SK-N-SH treated with all-trans-retinoic acid at 6 μM for 48 hours (cell line): ENCODE results near the gene KAT6B.

Source experiments
- ATAC-seq: fragments of 200-7000 bp; cut with Tn5 transposase; 3 replicates; pipeline ENCODE4 v1.9.1; 2020; ENCODE audit warnings: mild to moderate bottlenecking, moderate library complexity
- ARNTL ChIP-seq: fragments of 450-650 bp; formaldehyde crosslinking; IDR thresholded peaks from 2 replicates; pipeline ENCODE4 v1.5.0; 2020; ENCODE audit warnings: low read depth, mild to moderate bottlenecking, moderate library complexity, borderline replicate concordance
- BACH2 ChIP-seq: fragments of 250-450 bp; sonication (Bioruptor Pico); IDR thresholded peaks from 2 replicates; pipeline ENCODE4 v1.9.0; 2021; ENCODE audit warnings: mild to moderate bottlenecking, borderline replicate concordance
- CSDC2 ChIP-seq: fragments of 250-450 bp; sonication (Bioruptor Pico); IDR thresholded peaks from 2 replicates; pipeline ENCODE4 v1.5.0; 2020; ENCODE audit warnings: mild to moderate bottlenecking, moderate library complexity
- ESRRG ChIP-seq: fragments of 250-450 bp; sonication (Bioruptor Pico); IDR thresholded peaks from 2 replicates; pipeline ENCODE4 v1.6.1; 2021; ENCODE audit warnings: mild to moderate bottlenecking
- GLIS3 ChIP-seq: fragments of 250-450 bp; sonication (Bioruptor Pico); IDR thresholded peaks from 2 replicates; pipeline ENCODE4 v1.5.0; 2020; ENCODE audit warnings: mild to moderate bottlenecking, moderate library complexity
- ISL1 ChIP-seq: fragments of 250-450 bp; sonication (Bioruptor Pico); IDR thresholded peaks from 2 replicates; pipeline ENCODE4 v2.1.2; 2022; ENCODE audit warnings: mild to moderate bottlenecking, moderate library complexity
- OSR1 ChIP-seq: fragments of 250-450 bp; sonication (Bioruptor Pico); IDR thresholded peaks from 2 replicates; pipeline ENCODE4 v1.8.0; 2022; ENCODE audit warnings: moderate library complexity, mild to moderate bottlenecking, inconsistent platforms
- PPARA ChIP-seq: fragments of 250-450 bp; sonication (Bioruptor Pico); IDR thresholded peaks from 2 replicates; pipeline ENCODE4 v1.5.0; 2020; ENCODE audit warnings: mild to moderate bottlenecking, borderline replicate concordance
- RARB ChIP-seq: fragments of 250-450 bp; sonication (Bioruptor Pico); IDR thresholded peaks from 2 replicates; pipeline ENCODE4 v1.8.0; 2021; ENCODE audit warnings: mild to moderate bottlenecking, moderate library complexity
- SNAI2 ChIP-seq: fragments of 250-450 bp; sonication (Bioruptor Pico); IDR thresholded peaks from 2 replicates; pipeline ENCODE4 v1.5.0; 2020; ENCODE audit warnings: mild to moderate bottlenecking, moderate library complexity
- TCF4 ChIP-seq: fragments of 250-450 bp; sonication (Bioruptor Pico); IDR thresholded peaks from 2 replicates; pipeline ENCODE4 v1.8.0; 2021; ENCODE audit warnings: mild to moderate bottlenecking, moderate library complexity, borderline replicate concordance
- TOX ChIP-seq: fragments of 250-450 bp; sonication (Bioruptor Pico); IDR thresholded peaks from 2 replicates; pipeline ENCODE4 v1.8.0; 2021; ENCODE audit warnings: mild to moderate bottlenecking, moderate library complexity, borderline replicate concordance
- TSHZ2 ChIP-seq: fragments of 250-450 bp; sonication (Bioruptor Pico); IDR thresholded peaks from 2 replicates; pipeline ENCODE4 v1.5.0; 2020; ENCODE audit warnings: mild to moderate bottlenecking, moderate library complexity
- ZC3H10 ChIP-seq: fragments of 250-450 bp; sonication (Bioruptor Pico); IDR thresholded peaks from 2 replicates; pipeline ENCODE4 v1.5.1; 2021; ENCODE audit warnings: mild to moderate bottlenecking, moderate library complexity
- ZFP3 ChIP-seq: fragments of 250-450 bp; sonication (Bioruptor Pico); IDR thresholded peaks from 2 replicates; pipeline ENCODE4 v1.5.0; 2020; ENCODE audit warnings: mild to moderate bottlenecking, moderate library complexity
- ZFP30 ChIP-seq: fragments of 450-650 bp; formaldehyde crosslinking; IDR thresholded peaks from 2 replicates; pipeline ENCODE4 v1.5.0; 2022; ENCODE audit warnings: mild to moderate bottlenecking, moderate library complexity
- ZNF565 ChIP-seq: fragments of 450-650 bp; formaldehyde crosslinking; conservative IDR thresholded peaks from 2 replicates; pipeline ENCODE4 v1.5.0; 2020; ENCODE audit warnings: low read depth, mild to moderate bottlenecking, moderate library complexity
- ZNF70 ChIP-seq: fragments of 450-650 bp; formaldehyde crosslinking; IDR thresholded peaks from 2 replicates; pipeline ENCODE4 v1.5.0; 2020; ENCODE audit warnings: mild to moderate bottlenecking, moderate library complexity
- TF ChIP-seq, protein P1 (sequence below): fragments of 250-450 bp; sonication (Bioruptor Pico); IDR thresholded peaks from 2 replicates; pipeline ENCODE4 v1.5.1; 2020; ENCODE audit warnings: low read depth, mild to moderate bottlenecking, moderate library complexity
- TF ChIP-seq, protein P2 (sequence below): fragments of 250-450 bp; sonication (Bioruptor Pico); IDR thresholded peaks from 2 replicates; pipeline ENCODE4 v1.8.0; 2020; ENCODE audit warnings: mild to moderate bottlenecking, moderate library complexity, borderline replicate concordance
- TF ChIP-seq, protein P3 (sequence below): fragments of 250-450 bp; sonication (Bioruptor Pico); IDR thresholded peaks from 2 replicates; pipeline ENCODE4 v1.5.1; 2021; ENCODE audit warnings: mild to moderate bottlenecking, moderate library complexity

Gene KAT6B

DNA sequence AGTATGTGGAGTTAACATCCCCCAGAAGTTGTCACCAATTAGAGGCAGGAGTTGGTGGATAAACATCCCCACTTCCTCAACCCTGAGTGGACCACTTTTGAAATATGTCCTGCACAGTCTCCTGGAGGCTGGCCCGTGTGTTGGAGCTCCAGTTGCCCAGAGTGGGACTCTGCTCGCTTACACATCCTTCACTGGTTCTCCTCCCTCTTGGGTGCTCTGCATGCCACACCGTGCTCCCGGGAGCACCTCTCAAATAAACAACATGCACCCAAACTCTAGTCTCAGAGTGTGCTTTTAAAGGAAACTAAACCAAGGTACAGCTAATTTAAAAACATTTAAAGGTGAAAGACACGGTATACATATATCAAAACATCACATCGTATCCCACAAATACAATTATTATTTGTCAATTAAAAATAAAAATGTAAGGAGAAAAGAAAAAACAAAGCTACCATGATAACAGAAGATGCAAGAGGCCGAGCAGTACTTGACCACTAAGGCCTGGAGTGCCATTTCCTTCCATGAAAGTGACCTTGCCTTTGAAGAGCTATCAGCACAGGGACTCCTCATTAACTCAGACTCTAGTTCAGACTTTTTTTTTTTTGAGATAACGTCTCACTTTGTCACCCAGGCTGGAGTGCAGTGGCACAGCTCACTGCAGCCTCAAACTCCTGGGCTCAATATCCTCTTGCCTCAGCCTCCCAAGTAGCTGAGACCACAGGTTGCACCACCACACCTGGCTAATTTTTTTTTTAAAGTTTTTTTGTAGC lies 237.2 kb downstream of the KAT6B start:
- TF ChIP-seq ZFP30 (CRISPR knock-in tag) (no peak), ISL1 (CRISPR knock-in tag) (no peak), CSDC2 (CRISPR knock-in tag) (no peak), GLIS3 (CRISPR knock-in tag) (no peak), ZNF565 (CRISPR knock-in tag) (no peak), TSHZ2 (CRISPR knock-in tag) (no peak), ZC3H10 (CRISPR knock-in tag) (no peak), SNAI2 (CRISPR knock-in tag) (no peak), TCF4 (CRISPR knock-in tag) (no peak), TOX (CRISPR knock-in tag) (no peak), OSR1 (CRISPR knock-in tag) (no peak), ZNF70 (CRISPR knock-in tag) (no peak), RARB (no peak)
- TF ChIP-seq, protein P1, sequence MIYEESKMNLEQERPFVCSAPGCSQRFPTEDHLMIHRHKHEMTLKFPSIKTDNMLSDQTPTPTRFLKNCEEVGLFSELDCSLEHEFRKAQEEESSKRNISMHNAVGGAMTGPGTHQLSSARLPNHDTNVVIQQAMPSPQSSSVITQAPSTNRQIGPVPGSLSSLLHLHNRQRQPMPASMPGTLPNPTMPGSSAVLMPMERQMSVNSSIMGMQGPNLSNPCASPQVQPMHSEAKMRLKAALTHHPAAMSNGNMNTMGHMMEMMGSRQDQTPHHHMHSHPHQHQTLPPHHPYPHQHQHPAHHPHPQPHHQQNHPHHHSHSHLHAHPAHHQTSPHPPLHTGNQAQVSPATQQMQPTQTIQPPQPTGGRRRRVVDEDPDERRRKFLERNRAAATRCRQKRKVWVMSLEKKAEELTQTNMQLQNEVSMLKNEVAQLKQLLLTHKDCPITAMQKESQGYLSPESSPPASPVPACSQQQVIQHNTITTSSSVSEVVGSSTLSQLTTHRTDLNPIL (CRISPR knock-in tag), result no peak
- TF ChIP-seq, protein P2, sequence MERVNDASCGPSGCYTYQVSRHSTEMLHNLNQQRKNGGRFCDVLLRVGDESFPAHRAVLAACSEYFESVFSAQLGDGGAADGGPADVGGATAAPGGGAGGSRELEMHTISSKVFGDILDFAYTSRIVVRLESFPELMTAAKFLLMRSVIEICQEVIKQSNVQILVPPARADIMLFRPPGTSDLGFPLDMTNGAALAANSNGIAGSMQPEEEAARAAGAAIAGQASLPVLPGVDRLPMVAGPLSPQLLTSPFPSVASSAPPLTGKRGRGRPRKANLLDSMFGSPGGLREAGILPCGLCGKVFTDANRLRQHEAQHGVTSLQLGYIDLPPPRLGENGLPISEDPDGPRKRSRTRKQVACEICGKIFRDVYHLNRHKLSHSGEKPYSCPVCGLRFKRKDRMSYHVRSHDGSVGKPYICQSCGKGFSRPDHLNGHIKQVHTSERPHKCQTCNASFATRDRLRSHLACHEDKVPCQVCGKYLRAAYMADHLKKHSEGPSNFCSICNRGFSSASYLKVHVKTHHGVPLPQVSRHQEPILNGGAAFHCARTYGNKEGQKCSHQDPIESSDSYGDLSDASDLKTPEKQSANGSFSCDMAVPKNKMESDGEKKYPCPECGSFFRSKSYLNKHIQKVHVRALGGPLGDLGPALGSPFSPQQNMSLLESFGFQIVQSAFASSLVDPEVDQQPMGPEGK (CRISPR knock-in tag), result no peak
- no peak for ATAC-seq

- no peak for ATAC-seq
- TF ChIP-seq GLIS3 (CRISPR knock-in tag), result no peak
- no peak for TF ChIP-seq TCF4 (CRISPR knock-in tag)
- no peak for TF ChIP-seq PPARA (CRISPR knock-in tag)
Observed at GRCh38 chr10:75065076-75065475, 238.7 kb downstream of the KAT6B start.

- no peak for TF ChIP-seq TCF4 (CRISPR knock-in tag)
- ATAC-seq, result no peak
Observed at GRCh38 chr10:75066271-75066670, 239.9 kb downstream of the KAT6B start.

GRCh38 chr10:75067272-75067671 lies 240.9 kb downstream of the KAT6B start:
- TF ChIP-seq, protein P1 (CRISPR knock-in tag), result no peak
- TF ChIP-seq CSDC2 (CRISPR knock-in tag) (no peak), ARNTL (CRISPR knock-in tag) (no peak), ZC3H10 (CRISPR knock-in tag) (no peak), BACH2 (CRISPR knock-in tag) (no peak), ISL1 (CRISPR knock-in tag) (no peak), ESRRG (CRISPR knock-in tag) (no peak), TSHZ2 (CRISPR knock-in tag) (no peak), SNAI2 (CRISPR knock-in tag) (no peak), OSR1 (CRISPR knock-in tag) (no peak), GLIS3 (CRISPR knock-in tag) (no peak), TOX (CRISPR knock-in tag) (no peak), ZFP3 (CRISPR knock-in tag) (no peak)
- TF ChIP-seq, protein P3, sequence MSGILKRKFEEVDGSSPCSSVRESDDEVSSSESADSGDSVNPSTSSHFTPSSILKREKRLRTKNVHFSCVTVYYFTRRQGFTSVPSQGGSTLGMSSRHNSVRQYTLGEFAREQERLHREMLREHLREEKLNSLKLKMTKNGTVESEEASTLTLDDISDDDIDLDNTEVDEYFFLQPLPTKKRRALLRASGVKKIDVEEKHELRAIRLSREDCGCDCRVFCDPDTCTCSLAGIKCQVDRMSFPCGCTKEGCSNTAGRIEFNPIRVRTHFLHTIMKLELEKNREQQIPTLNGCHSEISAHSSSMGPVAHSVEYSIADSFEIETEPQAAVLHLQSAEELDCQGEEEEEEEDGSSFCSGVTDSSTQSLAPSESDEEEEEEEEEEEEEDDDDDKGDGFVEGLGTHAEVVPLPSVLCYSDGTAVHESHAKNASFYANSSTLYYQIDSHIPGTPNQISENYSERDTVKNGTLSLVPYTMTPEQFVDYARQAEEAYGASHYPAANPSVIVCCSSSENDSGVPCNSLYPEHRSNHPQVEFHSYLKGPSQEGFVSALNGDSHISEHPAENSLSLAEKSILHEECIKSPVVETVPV (CRISPR knock-in tag), result no peak
- ATAC-seq, result no peak
